IMR-90 (cell line): ENCODE measurements around the gene PPP5C. TPM values are rescaled to one million over a fixed set of nuclear protein-coding genes. Genes with fewer than 3 reads are reported as not detected.

Experiments
- ATAC-seq: fragments of 200-7000 bp; cut with Tn5 transposase; 2 replicates; pipeline ENCODE4 v1.9.1; 2020; ENCODE audit warnings: low read depth, mild to moderate bottlenecking, moderate library complexity
- BruUV-seq: library from RNA; stranded (reverse); fragments of 400-500 nt; replicated peaks from 2 replicates; lab custom pipeline; 2021; lab: Mats Ljungman, UMichigan
- CTCF ChIA-PET: fragments of 300-600 bp; formaldehyde crosslinking; extraction: SDS; loops from one replicate; lab custom pipeline; 2021; ENCODE audit warnings: antibody characterized with exemption; lab: Yijun Ruan, JAX
- POLR2A ChIA-PET: fragments of 300-600 bp; sonication (Branson Sonifier 250); formaldehyde crosslinking; loops from one replicate; lab custom pipeline; 2022; ENCODE audit warnings: antibody characterized with exemption; ENCODE audit not compliant: unreplicated experiment; lab: Charles Lee
- DNase-seq: peaks from one replicate; pipeline ENCODE4 v3.0.0; 2013
- H2AFZ ChIP-seq: replicated peaks from 2 replicates; pipeline ENCODE3; 2013; ENCODE audit warnings: low read length, mild to moderate bottlenecking; ENCODE audit not compliant: poor library complexity
- H2AK5ac ChIP-seq: 2 replicates; pipeline ENCODE4 v1.6.1; 2013; ENCODE audit warnings: low read depth, low read length, inconsistent platforms
- H2AK9ac ChIP-seq: replicated peaks from 2 replicates; pipeline ENCODE3; 2013; ENCODE audit warnings: mild to moderate bottlenecking, low read depth, low read length, moderate library complexity; ENCODE audit not compliant: poor library complexity
- H2BK120ac ChIP-seq: 2 replicates; pipeline ENCODE4 v1.6.1; 2013; ENCODE audit warnings: low read depth, low read length, inconsistent platforms
- H2BK15ac ChIP-seq: 3 replicates; pipeline ENCODE4 v1.6.1; 2013; ENCODE audit warnings: low read depth, low read length, inconsistent platforms
- H2BK20ac ChIP-seq: 2 replicates; pipeline ENCODE4 v1.6.1; 2013; ENCODE audit warnings: low read depth, mild to moderate bottlenecking, inconsistent platforms, low read length, moderate library complexity
- H2BK5ac ChIP-seq: 2 replicates; pipeline ENCODE4 v1.6.1; 2013; ENCODE audit warnings: mild to moderate bottlenecking, low read depth, low read length, inconsistent platforms; ENCODE audit not compliant: poor library complexity, severe bottlenecking
- H3K14ac ChIP-seq: replicated peaks from 2 replicates; pipeline ENCODE4 v1.6.1; 2013; ENCODE audit warnings: low read depth, low read length, inconsistent platforms
- H3K18ac ChIP-seq: 2 replicates; pipeline ENCODE4 v1.6.1; 2013; ENCODE audit warnings: low read depth, low read length, control low read depth
- H3K23ac ChIP-seq: 2 replicates; pipeline ENCODE4 v1.6.1; 2013; ENCODE audit warnings: low read depth, low read length, inconsistent platforms
- H3K27ac ChIP-seq: 2 replicates; pipeline ENCODE4 v1.5.1; 2013; ENCODE audit warnings: mild to moderate bottlenecking, control low read depth, low read length; ENCODE audit not compliant: insufficient read depth
- H3K27me3 ChIP-seq: 2 replicates; pipeline ENCODE4 v1.6.1; 2013; ENCODE audit warnings: low read length; ENCODE audit not compliant: control insufficient read depth, insufficient read depth
- H3K36me3 ChIP-seq: 2 replicates; pipeline ENCODE4 v1.6.1; 2013; ENCODE audit warnings: low read length, mixed read lengths; ENCODE audit not compliant: control insufficient read depth, insufficient read depth
- H3K4ac ChIP-seq: 2 replicates; pipeline ENCODE4 v1.6.1; 2013; ENCODE audit warnings: low read depth, low read length, inconsistent platforms
- H3K4me1 ChIP-seq: 2 replicates; pipeline ENCODE4 v1.6.1; 2013; ENCODE audit warnings: low read length, mixed read lengths; ENCODE audit not compliant: control insufficient read depth, insufficient read depth
- H3K4me2 ChIP-seq: 2 replicates; pipeline ENCODE4 v1.6.1; 2013; ENCODE audit warnings: low read depth, mild to moderate bottlenecking, control low read depth, low read length, moderate library complexity
- H3K4me3 ChIP-seq: 2 replicates; pipeline ENCODE4 v1.5.1; 2013; ENCODE audit warnings: low read depth, mild to moderate bottlenecking, control low read depth, low read length, moderate library complexity; ENCODE audit not compliant: insufficient read depth
- H3K56ac ChIP-seq: 2 replicates; pipeline ENCODE4 v1.6.1; 2013; ENCODE audit warnings: low read length, inconsistent platforms; ENCODE audit not compliant: insufficient read depth; ENCODE audit errors: extremely low read depth
- H3K79me1 ChIP-seq, 2 experiments: 2 replicates each; pipeline ENCODE4 v1.6.1; 2013; ENCODE audit warnings: low read length in 2 of 2, inconsistent platforms in 1 of 2, low read depth in 1 of 2
- H3K9ac ChIP-seq: 2 replicates; pipeline ENCODE4 v1.6.1; 2013; ENCODE audit warnings: low read depth, low read length, control low read depth
- H3K9me1 ChIP-seq: 2 replicates; pipeline ENCODE4 v1.6.1; 2013; ENCODE audit warnings: low read length, inconsistent platforms; ENCODE audit not compliant: insufficient read depth
- H3K9me3 ChIP-seq: 2 replicates; pipeline ENCODE4 v1.6.1; 2013; ENCODE audit warnings: low read length; ENCODE audit not compliant: control insufficient read depth, insufficient read depth
- H4K20me1 ChIP-seq: 2 replicates; pipeline ENCODE4 v1.6.1; 2013; ENCODE audit warnings: low read length, inconsistent platforms; ENCODE audit not compliant: insufficient read depth
- H4K5ac ChIP-seq: 2 replicates; pipeline ENCODE4 v1.6.1; 2013; ENCODE audit warnings: mild to moderate bottlenecking, low read depth, low read length, control low read depth
- H4K8ac ChIP-seq, 2 experiments: 2 replicates each; pipeline ENCODE4 v1.6.1; 2013; ENCODE audit warnings: low read depth in 2 of 2, low read length in 2 of 2, control low read depth in 1 of 2, inconsistent platforms in 1 of 2
- H4K91ac ChIP-seq: 2 replicates; pipeline ENCODE4 v1.6.1; 2013; ENCODE audit warnings: low read depth, low read length, inconsistent platforms; ENCODE audit not compliant: insufficient read depth
- CEBPB ChIP-seq: IDR thresholded peaks from 2 replicates; pipeline ENCODE4 v1.6.1; 2012; ENCODE audit warnings: low read depth, low read length, improper control_type of control experiment
- CHD1 ChIP-seq: IDR thresholded peaks from 2 replicates; pipeline ENCODE4 v1.6.1; 2012; ENCODE audit warnings: low read depth, low read length, improper control_type of control experiment
- SMC3 ChIP-seq: fragments of 150-350 bp; IDR thresholded peaks from 2 replicates; pipeline ENCODE4 v1.6.1; 2016; ENCODE audit warnings: low read depth, mild to moderate bottlenecking, antibody characterized with exemption, low read length, moderate library complexity
- WGBS, 2 experiments: methylation state at CpG; one replicate each; pipeline versions ENCODE4 v1.1.5 to v1.1.7; 2013; ENCODE audit warnings: missing lambda C conversion rate in 2 of 2; ENCODE audit not compliant: insufficient read length in 1 of 2; ENCODE audit errors: extremely low coverage in 2 of 2; 5-methylcytosine and 5-hydroxymethylcytosine counted together
- dilution Hi-C: fragments of 300-500 bp; cut with HindIII; formaldehyde crosslinking; loops from one replicate; pipeline ENCODE4 v1.14.3; 2018; ENCODE audit warnings: low sequenced_read_pairs; ENCODE audit not compliant: unreplicated experiment
- in situ Hi-C: fragments of 300-500 bp; cut with MboI; formaldehyde crosslinking; loops from 3 replicates; pipeline ENCODE4 v1.14.3; 2019; ENCODE audit warnings: low sequenced_read_pairs, inconsistent platforms, mixed read lengths
- intact Hi-C: fragments of 100-400 bp; cut with micrococcal nuclease; formaldehyde crosslinking; loops from 2 replicates; pipeline ENCODE4 v1.10.0; 2022
- polyA plus RNA-seq, 3 experiments: library from polyadenylated mRNA; depleted of rRNA; stranded (reverse); fragments of >200 nt; gene quantifications; 2 replicates each; pipeline ENCODE4 v1.2.3, GENCODE V29; 2012; ENCODE audit warnings: low replicate concordance in 1 of 3
- total RNA-seq: library from RNA; depleted of rRNA; stranded (reverse); fragments of >200 nt; gene quantifications from 2 replicates; pipeline ENCODE4 v1.2.3, GENCODE V29; 2012

The PPP5C gene
- total and polyA plus RNA-seq, 2 of the 4 experiments (the other 2 are of a cell fraction) = 80.5 to 128 TPM

DNA sequence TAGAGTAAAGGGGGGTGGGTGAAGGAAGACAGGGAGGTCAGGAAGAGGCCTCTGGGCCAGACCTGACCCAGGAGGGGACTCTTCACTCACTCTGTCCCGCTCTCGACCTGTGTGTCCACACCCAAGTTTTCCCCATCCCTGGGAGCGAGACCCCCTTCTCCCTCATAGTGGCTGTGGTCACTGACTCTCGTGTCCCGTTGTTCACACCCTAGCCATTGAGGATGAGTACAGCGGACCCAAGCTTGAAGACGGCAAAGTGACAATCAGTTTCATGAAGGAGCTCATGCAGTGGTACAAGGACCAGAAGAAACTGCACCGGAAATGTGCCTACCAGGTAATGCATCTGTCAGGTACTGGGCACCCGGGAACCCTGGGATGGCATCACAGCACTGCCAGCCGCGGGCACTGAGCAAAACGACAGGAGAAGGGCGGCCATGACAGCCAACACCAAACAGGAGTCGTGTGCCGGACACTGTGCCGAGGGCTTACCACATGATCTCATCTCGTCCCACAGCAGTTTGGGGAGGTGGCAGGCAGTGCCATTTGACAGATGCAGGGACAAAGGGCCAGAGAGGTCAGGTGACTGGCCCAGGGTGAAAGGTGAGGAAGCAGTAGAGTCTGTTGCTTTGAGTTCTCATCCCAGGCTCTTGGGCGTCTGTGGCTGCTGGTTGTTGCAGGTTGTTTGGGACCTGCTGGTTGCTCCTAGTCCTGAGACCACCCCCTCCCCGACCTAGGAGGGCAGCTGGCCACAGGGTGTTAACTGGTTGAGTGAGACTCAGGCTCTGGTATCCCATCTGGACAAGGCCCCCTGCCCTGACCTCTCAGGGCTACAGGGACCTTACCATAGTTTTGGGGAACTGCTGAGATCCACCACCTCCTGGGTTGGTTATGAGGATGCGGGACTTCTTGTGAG lies 29.6 kb downstream of the PPP5C start (continued):
- TF ChIP-seq CHD1 = no peak

- ChIA-PET POLR2A (no interaction called here), CTCF (interaction anchor here (0.6 kb wide), 1 partner anchor 28 kb away, joined by 5 read pairs; no protein-coding TSS in a partner anchor)
- peaks cover 22% of the 10 kb centered on the region for H3K36me3 ChIP-seq
- no peak overlapping the region for H3K4ac ChIP-seq
- H4K91ac ChIP-seq = no peak overlapping the region
- no TSS peak for BruUV-seq
- no peak overlapping the region for H3K56ac ChIP-seq
- H3K9ac ChIP-seq = no peak overlapping the region
- dilution Hi-C loops = no loop called here
- H3K9me3 ChIP-seq = no peaks in the 10 kb centered on the region
- no peak overlapping the region for H2AK9ac ChIP-seq
- WGBS, 2 experiments = no CpG with 5 or more reads among the region's 2 CpGs
- H4K5ac ChIP-seq = no peak overlapping the region
- H2BK20ac ChIP-seq = no peak overlapping the region
- no peak overlapping the region for H3K4me3 ChIP-seq
- no peak overlapping the region for H2BK120ac ChIP-seq
- no peak overlapping the region for H4K8ac ChIP-seq
- H2BK15ac ChIP-seq = no peak overlapping the region
- peaks cover 12% of the 10 kb centered on the region; the same call in 1 of the 2 replicates for H4K20me1 ChIP-seq
- peak; percentile 81 for DNase-seq
- intact Hi-C loops = no loop called here
- peaks cover 7% of the 10 kb centered on the region for H3K4me1 ChIP-seq
- peaks cover 18% of the 10 kb centered on the region for H3K9me1 ChIP-seq
- no peak overlapping the region for H3K14ac ChIP-seq
- H3K18ac ChIP-seq = no peak overlapping the region
- peaks cover 23 to 76% of the 10 kb centered on the region in 2 experiments for H3K79me1 ChIP-seq
- H3K23ac ChIP-seq = no peak overlapping the region
- H3K4me2 ChIP-seq = no peak overlapping the region
- no peaks in the 10 kb centered on the region for H3K27me3 ChIP-seq
- ATAC-seq = peak; percentile 62
- H2BK5ac ChIP-seq = no peak overlapping the region
- TF ChIP-seq CEBPB (peak; percentile 33; the same call in 1 of the 2 replicates), CHD1 (no peak), SMC3 (no peak)
- no peak overlapping the region for H3K27ac ChIP-seq
- no peak overlapping the region for H2AFZ ChIP-seq
- in situ Hi-C loops = no loop called here
- no peak overlapping the region for H2AK5ac ChIP-seq
Observed at GRCh38 chr19:46378268-46378667, 31.4 kb downstream of the PPP5C start.
